ENCODE results near the gene ANKRD6.

ANKRD6 gene

GRCh38 chr6:89680551-89680950 lies 247.6 kb downstream of the ANKRD6 start:
- DNase-seq (ENCODE audit: low spot score), result no peak
- TF ChIP-seq CTCF (IDR thresholded peaks at IDR 0.05; ENCODE audit: borderline replicate concordance, control extremely low read depth, extremely low read depth, insufficient read depth, missing control alignments), result no peak
- in situ Hi-C loops (cut with MboI; ENCODE audit: low sequenced_read_pairs, unreplicated experiment), result no loop called here

GRCh38 chr6:89681983-89682564 lies 249.1 kb downstream of the ANKRD6 start:
- no peak for DNase-seq (ENCODE audit: low spot score)
- in situ Hi-C loops (cut with MboI; ENCODE audit: low sequenced_read_pairs, unreplicated experiment), result no loop called here
- no peak for TF ChIP-seq CTCF (IDR thresholded peaks at IDR 0.05; ENCODE audit: borderline replicate concordance, control extremely low read depth, extremely low read depth, insufficient read depth, missing control alignments)

GRCh38 chr6:89682991-89683390 lies 250.0 kb downstream of the ANKRD6 start:
- TF ChIP-seq CTCF (IDR thresholded peaks at IDR 0.05; ENCODE audit: borderline replicate concordance, control extremely low read depth, extremely low read depth, insufficient read depth, missing control alignments), result no peak
- in situ Hi-C loops (cut with MboI; ENCODE audit: low sequenced_read_pairs, unreplicated experiment), result no loop called here
- no peak for DNase-seq (ENCODE audit: low spot score)
